Body of pancreas (tissue), 4 donors: ENCODE results near the gene PLCB4.

Experiments
- CTCF ChIP-seq, 7 experiments: fragments of 450-650 bp in 4 of 7; fragments of 200-600 bp in 3 of 7; sonication (generic) in 3 of 7; IDR thresholded peaks; one replicate each; pipeline ENCODE4 v1.5.1; 2016 to 2019; ENCODE audit warnings: antibody characterized with exemption in 7 of 7
- POLR2A ChIP-seq, 3 donors: fragments of 450-650 bp; IDR thresholded peaks; one replicate each; pipeline ENCODE4 v1.6.1; 2016; ENCODE audit warnings: antibody characterized with exemption in 3 of 3, mild to moderate bottlenecking in 2 of 3

- TF ChIP-seq CTCF (IDR thresholded peaks at IDR 0.05): no peak
- no peak for TF ChIP-seq POLR2A (IDR thresholded peaks at IDR 0.05)
These were observed 424.9 kb downstream of the PLCB4 start for GRCh38 chr20:9493803-9494202.
